Liver (tissue), 3 donors: ENCODE data around the gene CFAP45.

Experiments used
- CTCF ChIP-seq: fragments of 150-350 bp; IDR thresholded peaks from 2 replicates; pipeline ENCODE4 v1.5.1; 2017; ENCODE audit warnings: improper control_type of control experiment, low read depth, low read length; ENCODE audit not compliant: missing input control
- GABPA ChIP-seq, 2 donors: IDR thresholded peaks in 1 of 2; conservative IDR thresholded peaks in 1 of 2; 2 replicates each; pipeline ENCODE4 v1.6.1; 2016; ENCODE audit warnings: antibody characterized with exemption in 2 of 2, mild to moderate bottlenecking in 1 of 2, moderate library complexity in 1 of 2
- HNF4G ChIP-seq: IDR thresholded peaks from 2 replicates; pipeline ENCODE4 v1.6.1; 2016; ENCODE audit warnings: antibody characterized with exemption
- RAD21 ChIP-seq, 2 donors: IDR thresholded peaks; 2 replicates each; pipeline ENCODE4 v1.6.1; 2016; ENCODE audit warnings: antibody characterized with exemption in 2 of 2, mild to moderate bottlenecking in 2 of 2
- SP1 ChIP-seq: IDR thresholded peaks from 2 replicates; pipeline ENCODE4 v1.6.1; 2018; ENCODE audit warnings: antibody characterized with exemption, mild to moderate bottlenecking
- TAF1 ChIP-seq: conservative IDR thresholded peaks from 2 replicates; pipeline ENCODE4 v1.6.1; 2016; ENCODE audit warnings: antibody characterized with exemption, mild to moderate bottlenecking
- ZBTB33 ChIP-seq: IDR thresholded peaks from 2 replicates; pipeline ENCODE4 v1.6.1; 2016; ENCODE audit warnings: antibody characterized with exemption
- TF ChIP-seq, protein P1 (sequence below): IDR thresholded peaks from 2 replicates; pipeline ENCODE4 v1.6.1; 2016; ENCODE audit warnings: antibody characterized with exemption, mild to moderate bottlenecking
- TF ChIP-seq, protein P2 (sequence below): IDR thresholded peaks from 2 replicates; pipeline ENCODE4 v1.6.1; 2016; ENCODE audit warnings: antibody characterized with exemption
- donor health status: healthy.
- donor health status: healthy.

DNA sequence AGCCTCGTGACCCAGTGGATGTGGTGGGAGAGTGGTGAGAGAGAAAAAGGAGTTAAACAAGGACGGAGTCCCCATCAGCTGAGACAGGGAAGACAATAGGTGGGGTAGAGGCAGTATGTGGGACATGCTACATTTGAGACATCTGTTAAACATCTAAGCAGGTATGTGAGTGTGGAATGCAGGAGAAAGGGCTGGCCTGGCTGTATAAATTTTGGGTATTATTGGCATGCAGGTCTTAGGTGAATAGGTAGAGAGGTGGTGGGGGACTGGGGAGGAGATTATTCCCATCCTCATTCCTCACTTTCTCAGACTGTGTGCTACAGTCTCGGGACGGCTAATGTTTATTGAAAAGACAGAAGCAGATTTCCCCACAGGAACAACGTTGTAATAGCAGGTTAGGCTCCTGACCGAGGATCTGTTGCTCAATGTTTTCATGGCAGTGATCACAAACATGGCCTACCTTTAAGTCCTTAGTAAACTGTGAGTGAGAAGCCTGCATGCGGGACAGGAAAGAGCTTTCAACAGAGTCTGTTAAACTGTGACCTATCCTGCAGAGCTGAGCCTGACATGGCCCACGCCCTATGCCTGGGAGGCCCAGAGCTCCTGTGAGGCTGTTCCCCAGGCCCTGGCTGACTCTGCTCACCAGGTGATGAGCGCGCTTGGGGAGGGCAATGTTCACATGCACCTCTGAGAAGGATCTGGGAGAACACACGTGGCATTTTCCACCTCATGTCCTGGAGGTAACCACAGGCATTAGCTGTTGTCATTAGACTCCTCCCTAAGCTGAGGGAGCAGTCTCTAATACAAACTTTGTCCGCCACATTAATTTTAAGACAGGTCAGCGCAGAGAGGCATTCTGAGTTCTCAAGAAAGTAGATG is 54.0 kb downstream of the CFAP45 start:
- TF ChIP-seq, protein P1, sequence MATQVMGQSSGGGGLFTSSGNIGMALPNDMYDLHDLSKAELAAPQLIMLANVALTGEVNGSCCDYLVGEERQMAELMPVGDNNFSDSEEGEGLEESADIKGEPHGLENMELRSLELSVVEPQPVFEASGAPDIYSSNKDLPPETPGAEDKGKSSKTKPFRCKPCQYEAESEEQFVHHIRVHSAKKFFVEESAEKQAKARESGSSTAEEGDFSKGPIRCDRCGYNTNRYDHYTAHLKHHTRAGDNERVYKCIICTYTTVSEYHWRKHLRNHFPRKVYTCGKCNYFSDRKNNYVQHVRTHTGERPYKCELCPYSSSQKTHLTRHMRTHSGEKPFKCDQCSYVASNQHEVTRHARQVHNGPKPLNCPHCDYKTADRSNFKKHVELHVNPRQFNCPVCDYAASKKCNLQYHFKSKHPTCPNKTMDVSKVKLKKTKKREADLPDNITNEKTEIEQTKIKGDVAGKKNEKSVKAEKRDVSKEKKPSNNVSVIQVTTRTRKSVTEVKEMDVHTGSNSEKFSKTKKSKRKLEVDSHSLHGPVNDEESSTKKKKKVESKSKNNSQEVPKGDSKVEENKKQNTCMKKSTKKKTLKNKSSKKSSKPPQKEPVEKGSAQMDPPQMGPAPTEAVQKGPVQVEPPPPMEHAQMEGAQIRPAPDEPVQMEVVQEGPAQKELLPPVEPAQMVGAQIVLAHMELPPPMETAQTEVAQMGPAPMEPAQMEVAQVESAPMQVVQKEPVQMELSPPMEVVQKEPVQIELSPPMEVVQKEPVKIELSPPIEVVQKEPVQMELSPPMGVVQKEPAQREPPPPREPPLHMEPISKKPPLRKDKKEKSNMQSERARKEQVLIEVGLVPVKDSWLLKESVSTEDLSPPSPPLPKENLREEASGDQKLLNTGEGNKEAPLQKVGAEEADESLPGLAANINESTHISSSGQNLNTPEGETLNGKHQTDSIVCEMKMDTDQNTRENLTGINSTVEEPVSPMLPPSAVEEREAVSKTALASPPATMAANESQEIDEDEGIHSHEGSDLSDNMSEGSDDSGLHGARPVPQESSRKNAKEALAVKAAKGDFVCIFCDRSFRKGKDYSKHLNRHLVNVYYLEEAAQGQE, result no peak
- TF ChIP-seq CTCF, result peak; percentile 9
- no peak for TF ChIP-seq SP1
- TF ChIP-seq, protein P2, sequence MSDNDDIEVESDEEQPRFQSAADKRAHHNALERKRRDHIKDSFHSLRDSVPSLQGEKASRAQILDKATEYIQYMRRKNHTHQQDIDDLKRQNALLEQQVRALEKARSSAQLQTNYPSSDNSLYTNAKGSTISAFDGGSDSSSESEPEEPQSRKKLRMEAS, result no peak
- no peak for TF ChIP-seq TAF1
- no peak for TF ChIP-seq RAD21 (IDR thresholded peaks at IDR 0.05)
- no peak for TF ChIP-seq GABPA (IDR thresholded peaks at IDR 0.05 in 1 of 2, conservative IDR thresholded peaks at IDR 0.05 in 1 of 2)
- TF ChIP-seq ZBTB33, result no peak
- TF ChIP-seq HNF4G, result no peak
